Caco-2 (cell line): ENCODE measurements around the gene RCC1. TPM values are rescaled to one million over a fixed set of nuclear protein-coding genes. Genes with fewer than 3 reads are reported as not detected.
"Not testable (repeated sequence)": the region's sequence is repeated elsewhere in the genome, so short reads cannot be mapped to it uniquely, and the experiment has no call there.

Experiments
- BruUV-seq: library from RNA; stranded (reverse); fragments of 400-500 nt; replicated peaks from 2 replicates; lab custom pipeline; 2021; lab: Mats Ljungman, UMichigan
- CTCF ChIA-PET: fragments of 300-600 bp; sonication (Branson Sonifier 250); formaldehyde crosslinking; loops from one replicate; lab custom pipeline; 2022; ENCODE audit warnings: antibody characterized with exemption; lab: Charles Lee
- POLR2A ChIA-PET: fragments of 300-600 bp; sonication (Branson Sonifier 250); formaldehyde crosslinking; loops from one replicate; lab custom pipeline; 2022; ENCODE audit warnings: antibody characterized with exemption; lab: Charles Lee
- DNase-seq, 2 experiments: peaks; one replicate each; pipeline versions ENCODE4 v3.0.0 to v3.0.0-alpha.2; 2020 to 2022
- H3K27me3 ChIP-seq: replicated peaks from 2 replicates; pipeline ENCODE4 v1.6.0; 2011; ENCODE audit warnings: low read length; ENCODE audit not compliant: control insufficient read depth, insufficient read depth
- H3K36me3 ChIP-seq: 2 replicates; pipeline ENCODE4 v1.5.1; 2011; ENCODE audit warnings: low read length; ENCODE audit not compliant: control insufficient read depth, insufficient read depth
- H3K4me1 ChIP-seq: fragments of 250-450 bp; sonication (Bioruptor Pico); 2 replicates; pipeline ENCODE4 v1.5.1; 2020; ENCODE audit warnings: mild to moderate bottlenecking
- H3K4me3 ChIP-seq: 2 replicates; pipeline ENCODE4 v1.5.1; 2011; ENCODE audit warnings: low read depth, mild to moderate bottlenecking, control low read depth, low read length
- H3K9me3 ChIP-seq: fragments of 250-450 bp; sonication (Bioruptor Pico); 2 replicates; pipeline ENCODE4 v1.5.1; 2020; ENCODE audit warnings: mild to moderate bottlenecking, moderate library complexity
- H3K27ac Mint-ChIP-seq: one replicate; pipeline ENCODE4 v1.8.0; 2022; ENCODE audit warnings: mixed read lengths; ENCODE audit not compliant: unreplicated experiment
- H3K27me3 Mint-ChIP-seq: one replicate; pipeline ENCODE4 v1.8.0; 2022; ENCODE audit warnings: mixed read lengths; ENCODE audit not compliant: insufficient read depth, unreplicated experiment
- H3K36me3 Mint-ChIP-seq: one replicate; pipeline ENCODE4 v1.8.0; 2022; ENCODE audit warnings: mild to moderate bottlenecking, mixed read lengths; ENCODE audit not compliant: insufficient read depth, unreplicated experiment
- H3K4me1 Mint-ChIP-seq: one replicate; pipeline ENCODE4 v1.8.0; 2022; ENCODE audit warnings: low read depth, mixed read lengths; ENCODE audit not compliant: unreplicated experiment
- H3K4me3 Mint-ChIP-seq: one replicate; pipeline ENCODE4 v1.8.0; 2022; ENCODE audit warnings: mild to moderate bottlenecking, moderate library complexity, mixed read lengths; ENCODE audit not compliant: unreplicated experiment
- H3K9me3 Mint-ChIP-seq: one replicate; pipeline ENCODE4 v1.8.0; 2022; ENCODE audit warnings: mixed read lengths; ENCODE audit not compliant: unreplicated experiment
- intact Hi-C: fragments of 100-400 bp; cut with micrococcal nuclease; formaldehyde crosslinking; loops from one replicate; pipeline ENCODE4 v1.10.0; 2022; ENCODE audit not compliant: unreplicated experiment
- total RNA-seq: library from RNA; stranded (reverse); gene quantifications from 2 replicates; pipeline ENCODE4 v1.2.3, GENCODE V29; 2022
- TF ChIP-seq, protein P1 (sequence below), 2 experiments: fragments of 200-600 bp in 1 of 2; IDR thresholded peaks; 1 replicate in 1 of 2; 2 replicates in 1 of 2; pipeline versions ENCODE4 v1.5.1 to v1.8.0; 2011 to 2022; ENCODE audit warnings: antibody characterized with exemption in 1 of 2, control low read depth in 1 of 2, inconsistent platforms in 1 of 2, low read depth in 1 of 2, low read length in 1 of 2, mild to moderate bottlenecking in 1 of 2, moderate library complexity in 1 of 2; ENCODE audit not compliant: insufficient read depth in 1 of 2, severe bottlenecking in 1 of 2, unreplicated experiment in 1 of 2

The RCC1 gene
- total RNA-seq, 1 experiment from 2014 or later = 52.1 TPM

DNA sequence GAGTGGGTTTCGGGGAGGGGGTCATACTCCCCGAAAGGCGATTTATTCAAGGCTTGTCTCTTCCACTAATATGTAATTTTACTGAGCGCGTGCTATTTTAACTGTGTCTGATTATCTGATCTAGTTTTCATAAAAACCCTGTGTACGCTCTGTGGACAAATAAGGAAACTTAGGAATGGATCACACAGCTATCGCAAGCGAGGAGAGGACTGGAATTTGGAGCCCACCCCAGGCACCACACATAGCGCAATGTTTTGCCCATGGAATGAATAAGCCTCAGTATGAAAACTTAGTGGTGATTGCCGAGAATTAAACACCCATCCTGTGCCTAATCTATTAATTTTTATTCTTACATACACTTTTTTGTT is 76.4 kb downstream of the RCC1 start:
- Histone ChIP-seq H3K36me3 (peaks cover 4% of the 10 kb centered on the region), H3K9me3 (no peaks in the 10 kb centered on the region), H3K4me3 (peak overlapping the region; percentile 73), H3K4me1 (peaks cover 5% of the 10 kb centered on the region; the same call in 1 of the 2 replicates), H3K27me3 (no peaks in the 10 kb centered on the region)
- CTCF ChIA-PET = interaction anchor here (0.6 to 1.6 kb wide), 4 partner anchors 21 to 338 kb away, joined by 3 to 8 read pairs (median 6); partner anchors contain the start of gene TAF12
- TF ChIP-seq, protein P1, sequence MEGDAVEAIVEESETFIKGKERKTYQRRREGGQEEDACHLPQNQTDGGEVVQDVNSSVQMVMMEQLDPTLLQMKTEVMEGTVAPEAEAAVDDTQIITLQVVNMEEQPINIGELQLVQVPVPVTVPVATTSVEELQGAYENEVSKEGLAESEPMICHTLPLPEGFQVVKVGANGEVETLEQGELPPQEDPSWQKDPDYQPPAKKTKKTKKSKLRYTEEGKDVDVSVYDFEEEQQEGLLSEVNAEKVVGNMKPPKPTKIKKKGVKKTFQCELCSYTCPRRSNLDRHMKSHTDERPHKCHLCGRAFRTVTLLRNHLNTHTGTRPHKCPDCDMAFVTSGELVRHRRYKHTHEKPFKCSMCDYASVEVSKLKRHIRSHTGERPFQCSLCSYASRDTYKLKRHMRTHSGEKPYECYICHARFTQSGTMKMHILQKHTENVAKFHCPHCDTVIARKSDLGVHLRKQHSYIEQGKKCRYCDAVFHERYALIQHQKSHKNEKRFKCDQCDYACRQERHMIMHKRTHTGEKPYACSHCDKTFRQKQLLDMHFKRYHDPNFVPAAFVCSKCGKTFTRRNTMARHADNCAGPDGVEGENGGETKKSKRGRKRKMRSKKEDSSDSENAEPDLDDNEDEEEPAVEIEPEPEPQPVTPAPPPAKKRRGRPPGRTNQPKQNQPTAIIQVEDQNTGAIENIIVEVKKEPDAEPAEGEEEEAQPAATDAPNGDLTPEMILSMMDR (IDR thresholded peaks at IDR 0.05; ENCODE audit: insufficient read depth in 1 of 2, low read depth in 1 of 2, low read length in 1 of 2, severe bottlenecking in 1 of 2, unreplicated experiment in 1 of 2) = no peak
- Mint-ChIP-seq H3K27me3 (no peaks in the 10 kb centered on the region), H3K27ac (peak overlapping the region; percentile 88), H3K36me3 (peaks cover 52% of the 10 kb centered on the region), H3K4me3 (peak overlapping the region; percentile 85), H3K9me3 (no peaks in the 10 kb centered on the region), H3K4me1 (peaks cover 11% of the 10 kb centered on the region)
- POLR2A ChIA-PET = interaction anchor here (0.6 to 2.6 kb wide), 20 partner anchors 8 to 494 kb away, joined by 3 to 30 read pairs (median 6); partner anchors contain the start of genes EYA3, MED18, RAB42 and RCC1
- BruUV-seq = TSS peak; percentile 95
- intact Hi-C loops = no loop called here
- DNase-seq = no peak

DNA sequence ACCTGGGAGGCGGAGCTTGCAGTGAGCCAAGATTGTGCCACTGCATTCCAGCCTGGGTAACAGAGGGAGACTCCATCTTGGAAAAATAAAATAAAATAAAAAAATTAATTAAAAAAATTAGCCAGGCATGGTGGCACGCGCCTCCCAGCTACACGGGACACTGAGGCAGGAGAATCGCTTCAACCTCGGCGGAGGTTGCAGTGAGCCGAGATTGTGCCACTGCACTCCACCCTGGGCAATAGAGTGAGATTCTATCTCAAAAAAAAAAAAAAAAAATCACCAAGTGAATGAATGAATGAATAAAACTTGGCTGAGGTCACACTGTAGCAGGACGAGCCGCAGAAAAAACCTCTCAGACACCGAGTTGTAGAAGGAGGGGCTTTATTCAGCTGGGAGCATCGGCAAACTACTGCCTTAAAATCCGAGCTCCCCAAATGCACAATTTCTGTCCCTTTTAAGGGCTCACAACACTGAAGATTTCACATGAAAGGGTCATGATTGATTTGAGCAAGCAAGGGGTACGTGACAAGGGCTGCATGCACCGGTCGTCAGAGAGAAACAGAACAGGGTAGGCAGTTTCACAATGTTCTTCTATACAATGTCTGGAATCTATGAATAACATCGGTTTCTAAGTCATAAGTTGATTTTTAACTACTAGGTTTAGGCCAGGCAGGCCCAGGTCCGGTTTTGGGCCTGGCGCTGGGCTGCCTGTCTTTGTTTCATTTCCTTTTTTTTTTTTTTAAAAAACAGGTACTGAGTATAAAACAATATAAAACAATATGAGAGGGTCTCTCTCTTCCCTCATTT is 80.9 kb downstream of the RCC1 start:
- H3K4me3 Mint-ChIP-seq, H3K9me3 ChIP-seq, H3K27me3 ChIP-seq, H3K27ac Mint-ChIP-seq, CTCF ChIA-PET, H3K36me3 ChIP-seq, H3K9me3 Mint-ChIP-seq, DNase-seq, H3K36me3 Mint-ChIP-seq, H3K4me1 ChIP-seq, intact Hi-C loops, H3K27me3 Mint-ChIP-seq, BruUV-seq, H3K4me3 ChIP-seq: not testable (repeated sequence)
- POLR2A ChIA-PET = interaction anchor here (0.6 kb wide), 1 partner anchor 48 kb away, joined by 9 read pairs; no protein-coding TSS in a partner anchor
- H3K4me1 Mint-ChIP-seq = peaks cover 11% of the 10 kb centered on the region

Other genes with a start within 250 kb of the RCC1 start
- 33.2 and 34.5 TPM in 2 replicates for gene SESN2, start 246.5 kb upstream of the RCC1 start, total RNA-seq
- gene MED18, start 177.0 kb upstream of the RCC1 start, total RNA-seq = 7.3 and 9.0 TPM in 2 replicates
- gene PHACTR4, start 136.3 kb upstream of the RCC1 start, total RNA-seq = 31.1 and 35.5 TPM in 2 replicates
- gene TRNAU1AP, start 47.0 kb downstream of the RCC1 start, total RNA-seq = 23.1 and 25.1 TPM in 2 replicates
- 2.5 and 2.9 TPM in 2 replicates for gene RAB42, start 86.2 kb downstream of the RCC1 start, total RNA-seq
- 9.7 and 11.3 TPM in 2 replicates for gene TAF12, start 137.0 kb downstream of the RCC1 start, total RNA-seq
- not detected in 2 replicates for gene RNU11, start 142.6 kb downstream of the RCC1 start, total RNA-seq
- gene GMEB1, start 162.7 kb downstream of the RCC1 start, total RNA-seq = 4.3 and 5.2 TPM in 2 replicates
- gene YTHDF2, start 230.9 kb downstream of the RCC1 start, total RNA-seq = 45.8 and 51.5 TPM in 2 replicates